Endothelial cell of umbilical vein (primary cell): Measurements from ENCODE around the gene TMEM9B.

Experiments
- MYC ChIP-seq: IDR thresholded peaks from one replicate; pipeline ENCODE4 v1.6.1; 2011; ENCODE audit warnings: mild to moderate bottlenecking, low read depth, low read length
- POLR2A ChIP-seq: IDR thresholded peaks from 2 replicates; pipeline ENCODE4 v1.6.1; 2012; ENCODE audit warnings: low read depth, mild to moderate bottlenecking, control low read depth, low read length
- POLR2AphosphoS5 ChIP-seq: IDR thresholded peaks from 2 replicates; pipeline ENCODE4 v1.6.1; 2012; ENCODE audit warnings: low read depth, mild to moderate bottlenecking, control low read depth, low read length, moderate library complexity; ENCODE audit not compliant: insufficient read depth
- TF ChIP-seq, protein P1 (sequence below), 2 donors: IDR thresholded peaks; 1 replicate in 1 of 2; 2 replicates in 1 of 2; pipeline ENCODE4 v1.5.1; 2011; ENCODE audit warnings: low read length in 2 of 2, mild to moderate bottlenecking in 2 of 2, moderate library complexity in 2 of 2, control low read depth in 1 of 2, inconsistent platforms in 1 of 2, low read depth in 1 of 2; ENCODE audit not compliant: insufficient read depth in 1 of 2; ENCODE audit errors: extremely low read depth in 1 of 2

DNA sequence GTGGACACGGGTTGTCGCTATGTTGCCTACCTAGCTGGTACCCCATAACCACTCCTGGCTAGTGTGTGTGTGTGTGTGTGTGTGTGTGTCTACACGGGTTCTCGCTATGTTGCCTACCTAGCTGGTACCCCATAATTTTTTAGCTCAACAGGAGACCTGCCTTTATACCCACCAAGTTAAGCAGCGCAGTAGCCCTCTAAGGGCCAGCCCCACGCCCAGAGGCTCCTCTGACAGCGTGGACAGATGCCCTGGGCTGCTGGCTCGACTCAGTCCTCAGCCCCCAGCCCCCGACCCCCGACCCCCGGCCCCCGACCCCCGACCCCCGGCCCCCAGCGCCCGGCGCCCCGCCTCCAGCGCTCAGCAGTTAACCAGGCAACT lies 53.6 kb downstream of the TMEM9B start:
- TF ChIP-seq, protein P1, sequence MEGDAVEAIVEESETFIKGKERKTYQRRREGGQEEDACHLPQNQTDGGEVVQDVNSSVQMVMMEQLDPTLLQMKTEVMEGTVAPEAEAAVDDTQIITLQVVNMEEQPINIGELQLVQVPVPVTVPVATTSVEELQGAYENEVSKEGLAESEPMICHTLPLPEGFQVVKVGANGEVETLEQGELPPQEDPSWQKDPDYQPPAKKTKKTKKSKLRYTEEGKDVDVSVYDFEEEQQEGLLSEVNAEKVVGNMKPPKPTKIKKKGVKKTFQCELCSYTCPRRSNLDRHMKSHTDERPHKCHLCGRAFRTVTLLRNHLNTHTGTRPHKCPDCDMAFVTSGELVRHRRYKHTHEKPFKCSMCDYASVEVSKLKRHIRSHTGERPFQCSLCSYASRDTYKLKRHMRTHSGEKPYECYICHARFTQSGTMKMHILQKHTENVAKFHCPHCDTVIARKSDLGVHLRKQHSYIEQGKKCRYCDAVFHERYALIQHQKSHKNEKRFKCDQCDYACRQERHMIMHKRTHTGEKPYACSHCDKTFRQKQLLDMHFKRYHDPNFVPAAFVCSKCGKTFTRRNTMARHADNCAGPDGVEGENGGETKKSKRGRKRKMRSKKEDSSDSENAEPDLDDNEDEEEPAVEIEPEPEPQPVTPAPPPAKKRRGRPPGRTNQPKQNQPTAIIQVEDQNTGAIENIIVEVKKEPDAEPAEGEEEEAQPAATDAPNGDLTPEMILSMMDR (IDR thresholded peaks at IDR 0.05; ENCODE audit: extremely low read depth in 1 of 2, insufficient read depth in 1 of 2, low read depth in 1 of 2, low read length in 2 of 2): no peak
- TF ChIP-seq MYC (no peak), POLR2A (no peak), POLR2AphosphoS5 (no peak)
